KBM-7 (cell line): ENCODE measurements around the gene RIC8A.

Source experiments
- DNase-seq: peaks from one replicate; pipeline ENCODE4 v3.0.0-alpha.2; 2015
- in situ Hi-C: fragments of 300-500 bp; cut with MboI; formaldehyde crosslinking; loops from 2 replicates; pipeline ENCODE4 v1.14.3; 2020; ENCODE audit warnings: low sequenced_read_pairs, low pct_unique_long_range_greater_than_20kb, mixed read lengths

The RIC8A gene

DNA sequence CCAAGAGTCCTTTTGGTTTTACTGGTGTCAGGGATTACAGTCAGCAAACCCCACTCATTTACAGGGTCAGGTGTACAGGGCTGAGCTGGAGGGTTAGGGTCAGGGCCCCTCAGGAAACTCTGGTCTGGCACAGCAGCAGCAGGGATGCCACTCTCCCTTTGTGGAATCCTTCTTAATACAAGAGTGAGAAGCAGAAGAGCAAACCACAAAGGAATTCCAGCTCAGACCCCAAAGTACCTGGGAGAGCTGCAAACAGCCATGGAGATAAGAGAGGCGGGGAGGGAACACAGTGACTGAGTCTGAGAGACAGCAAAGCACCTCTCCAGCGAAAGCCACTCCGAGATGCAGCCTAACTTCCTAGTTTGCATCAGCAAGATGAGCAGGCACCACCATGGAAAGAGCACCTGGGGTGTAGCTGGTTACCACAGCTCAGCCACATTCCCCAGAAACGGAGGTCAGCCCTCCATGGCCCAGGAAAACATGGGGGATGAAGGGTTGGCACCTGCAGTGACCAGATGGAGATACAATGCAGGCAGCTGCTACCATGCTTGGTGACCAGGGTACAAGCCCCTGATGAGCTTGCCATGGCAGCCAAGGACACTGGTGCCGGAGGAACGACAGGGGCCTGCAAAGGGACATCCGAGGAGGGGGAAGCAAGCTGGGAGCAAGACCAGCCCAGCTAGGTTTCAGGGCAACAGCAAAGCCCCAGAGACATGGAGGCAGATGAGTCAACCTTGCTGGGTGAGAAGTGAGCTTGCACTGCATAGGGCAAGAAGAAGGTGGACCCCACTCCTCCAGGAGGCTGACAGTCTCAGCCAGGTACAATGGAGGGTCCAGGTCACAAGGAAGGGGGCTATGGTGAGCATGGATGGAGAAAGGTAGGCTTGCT lies 4.2 kb upstream of the RIC8A start:
- in situ Hi-C loops, result no loop called here
- DNase-seq, result no peak

DNA sequence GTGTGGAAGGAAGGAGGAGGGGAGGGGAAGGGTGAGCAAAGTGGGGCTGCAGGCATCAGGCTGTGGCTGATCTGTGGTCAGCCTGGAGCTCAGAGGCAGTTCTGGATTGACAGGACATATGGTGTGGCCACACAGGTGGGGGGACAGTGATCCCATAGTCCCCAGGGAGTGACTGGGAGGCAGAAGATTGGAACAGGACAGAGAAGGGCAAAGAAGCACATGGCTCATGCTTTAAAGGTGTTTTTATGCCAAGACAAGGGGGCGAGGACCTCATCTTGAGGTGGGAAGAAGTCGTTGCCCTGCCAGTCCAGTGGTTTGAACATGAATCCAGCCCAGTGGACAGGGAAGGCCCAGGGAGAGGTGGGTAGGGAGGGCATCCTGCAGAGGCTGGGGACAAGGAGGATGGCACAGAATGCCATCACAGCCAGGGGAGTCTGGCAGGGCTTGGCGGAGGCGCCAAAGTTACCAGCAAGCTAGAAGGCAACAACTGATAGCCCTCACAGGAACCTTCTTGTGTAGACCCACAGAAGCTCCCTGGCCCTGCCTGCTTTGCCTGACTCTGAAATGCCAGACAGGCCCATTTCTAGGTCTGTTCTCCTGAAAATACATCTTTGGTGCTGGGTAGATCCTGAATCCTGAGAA lies 3.4 kb upstream of the RIC8A start:
- no peak for DNase-seq
- in situ Hi-C loops, result no loop called here

- DNase-seq, result no peak
- in situ Hi-C loops, result no loop called here
These were observed 2.9 kb upstream of the RIC8A start for GRCh38 chr11:204587-205109.

GRCh38 chr11:205221-206001 lies 2.1 kb upstream of the RIC8A start:
- no peak for DNase-seq

GRCh38 chr11:206002-206384 lies 1.5 kb upstream of the RIC8A start:
- in situ Hi-C loops, result no loop called here
- no peak for DNase-seq

More at GRCh38 chr11:205221-206001, 2.1 kb upstream of the RIC8A start:
- in situ Hi-C loops, result no loop called here

DNA sequence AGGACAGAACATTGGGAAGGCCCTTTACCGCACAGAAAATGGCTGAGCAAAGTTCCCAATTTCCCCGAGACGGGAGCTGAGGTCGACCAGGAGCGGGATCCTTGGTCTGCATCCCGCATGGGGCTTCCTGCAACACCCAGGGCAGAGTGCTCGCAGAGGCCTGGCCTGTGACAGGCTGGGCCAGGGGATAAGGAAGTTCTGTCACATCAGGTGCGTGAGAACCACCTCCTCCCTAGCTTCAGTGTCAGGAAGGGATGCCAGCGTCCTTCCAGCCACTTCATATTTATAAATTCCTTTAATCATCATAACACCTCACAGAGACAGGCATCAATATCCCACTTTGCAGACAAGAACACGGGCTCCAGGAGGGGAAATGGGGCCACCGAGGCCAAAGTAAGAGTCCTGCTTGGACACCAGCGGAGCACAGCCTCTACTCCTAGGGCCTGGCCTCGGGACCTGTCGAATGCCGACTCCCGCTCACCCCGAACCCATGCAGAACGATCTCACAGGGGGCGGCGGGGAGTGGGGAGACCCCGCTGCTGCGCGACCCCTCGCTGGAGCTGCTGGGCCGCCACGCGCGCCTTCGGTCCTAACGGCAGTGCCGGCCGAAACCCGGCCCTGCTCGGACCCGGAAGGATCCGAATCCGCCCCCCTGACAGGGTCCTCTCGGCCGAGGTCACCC lies 841 bp upstream of the RIC8A start:
- in situ Hi-C loops, result no loop called here
- DNase-seq, result peak; percentile 61

- in situ Hi-C loops, result no loop called here
- DNase-seq, result no peak
These were observed 314 bp downstream of the RIC8A start for GRCh38 chr11:207863-208180.

DNA sequence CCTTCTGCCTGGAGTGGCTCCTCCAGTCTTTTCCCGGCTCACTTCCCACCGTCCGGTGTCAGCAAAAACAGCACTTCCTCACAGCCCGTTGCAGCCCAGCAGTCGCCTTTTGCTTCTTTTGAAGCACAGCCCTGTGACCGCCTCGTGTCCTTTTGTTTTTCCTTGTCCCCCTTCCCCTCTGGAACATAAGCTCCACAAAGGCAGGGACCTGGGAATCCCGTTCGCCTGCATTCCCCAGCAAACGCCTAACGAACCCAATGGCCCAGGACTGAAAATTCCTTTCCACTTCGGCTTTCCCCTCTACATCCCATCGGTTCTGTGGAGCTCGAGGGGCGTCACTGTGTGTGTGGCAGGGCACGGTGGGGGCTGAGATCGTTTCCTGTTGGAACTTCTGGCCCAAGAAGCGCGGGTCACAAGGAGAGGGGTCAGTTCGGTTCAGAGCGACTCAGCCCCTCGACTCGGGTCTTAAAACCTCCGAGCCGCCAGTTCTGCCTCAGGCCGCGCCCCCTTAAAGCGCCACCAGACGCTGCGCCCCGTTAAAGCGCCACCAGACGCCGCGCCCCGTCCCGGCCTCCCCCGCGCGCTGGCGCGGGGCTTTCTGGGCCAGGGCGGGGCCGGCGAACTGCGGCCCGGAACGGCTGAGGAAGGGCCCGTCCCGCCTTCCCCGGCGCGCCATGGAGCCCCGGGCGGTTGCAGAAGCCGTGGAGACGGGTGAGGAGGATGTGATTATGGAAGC lies 841 bp downstream of the RIC8A start:
- in situ Hi-C loops, result no loop called here
- peak; percentile 82 for DNase-seq

GRCh38 chr11:208917-209260 lies 1.4 kb downstream of the RIC8A start:
- no peak for DNase-seq
- in situ Hi-C loops, result no loop called here

- in situ Hi-C loops, result no loop called here
These were observed 2.0 kb downstream of the RIC8A start for GRCh38 chr11:209275-210121.

GRCh38 chr11:210122-210802 lies 2.8 kb downstream of the RIC8A start:
- in situ Hi-C loops, result no loop called here
- no peak for DNase-seq

More at GRCh38 chr11:209275-210121, 2.0 kb downstream of the RIC8A start:
- DNase-seq, result peak; percentile 29

GRCh38 chr11:210803-211180 lies 3.3 kb downstream of the RIC8A start:
- DNase-seq, result no peak
- in situ Hi-C loops, result no loop called here

GRCh38 chr11:211295-211694 lies 3.8 kb downstream of the RIC8A start:
- DNase-seq, result no peak
- in situ Hi-C loops, result no loop called here

GRCh38 chr11:211741-212140 lies 4.2 kb downstream of the RIC8A start:
- in situ Hi-C loops, result no loop called here

DNA sequence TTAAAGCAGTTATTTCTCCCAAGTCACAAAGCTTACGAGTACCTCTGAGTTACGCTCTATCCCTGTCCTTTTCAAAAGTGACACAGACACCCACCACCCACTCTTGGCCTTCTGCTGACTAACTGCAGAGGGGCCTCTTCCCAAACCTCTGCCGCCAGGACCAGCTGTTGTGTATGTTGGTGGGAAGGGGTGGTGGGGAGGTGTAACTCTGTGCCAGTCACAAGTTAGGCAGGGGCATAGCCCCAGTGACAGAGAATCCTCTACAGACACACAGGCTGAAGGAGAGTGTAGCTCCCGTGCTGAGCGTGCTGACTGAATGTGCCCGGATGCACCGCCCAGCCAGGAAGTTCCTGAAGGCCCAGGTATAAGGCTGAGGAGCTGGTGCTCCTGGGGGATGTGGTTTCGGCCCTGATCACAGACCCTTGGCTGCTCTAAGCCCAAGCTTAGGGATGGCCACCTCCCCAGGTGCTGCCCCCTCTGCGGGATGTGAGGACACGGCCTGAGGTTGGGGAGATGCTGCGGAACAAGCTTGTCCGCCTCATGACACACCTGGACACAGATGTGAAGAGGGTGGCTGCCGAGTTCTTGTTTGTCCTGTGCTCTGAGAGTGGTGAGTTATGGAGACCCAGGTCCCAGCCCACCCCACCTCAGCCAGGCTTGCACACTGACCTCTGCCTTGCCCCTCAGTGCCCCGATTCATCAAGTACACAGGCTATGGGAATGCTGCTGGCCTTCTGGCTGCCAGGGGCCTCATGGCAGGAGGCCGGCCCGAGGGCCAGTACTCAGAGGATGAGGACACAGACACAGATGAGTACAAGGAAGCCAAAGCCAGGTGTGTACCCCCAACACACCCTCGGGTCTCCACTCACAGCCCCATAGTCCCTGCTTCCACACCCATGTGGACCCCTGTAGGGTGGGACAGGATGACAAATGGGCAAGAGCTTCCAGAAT lies 4.9 kb downstream of the RIC8A start:
- in situ Hi-C loops, result no loop called here
- DNase-seq, result no peak

More at GRCh38 chr11:211741-212140, 4.2 kb downstream of the RIC8A start:
- DNase-seq, result no peak

DNA sequence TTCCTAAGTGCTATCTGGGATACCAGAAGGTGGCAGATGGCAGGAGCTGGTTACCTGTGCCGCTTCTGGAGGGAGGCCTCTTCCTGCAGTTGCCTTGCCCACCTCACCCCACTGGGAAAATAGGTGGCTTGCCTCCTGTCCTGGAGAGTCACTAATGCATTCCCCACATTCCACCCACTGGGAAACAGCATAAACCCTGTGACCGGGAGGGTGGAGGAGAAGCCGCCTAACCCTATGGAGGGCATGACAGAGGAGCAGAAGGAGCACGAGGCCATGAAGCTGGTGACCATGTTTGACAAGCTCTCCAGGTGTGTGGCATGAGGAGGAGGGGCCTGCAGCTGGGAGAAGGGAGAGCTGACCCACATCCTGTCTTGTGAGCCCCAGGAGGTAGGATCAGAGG lies 5.6 kb downstream of the RIC8A start:
- no peak for DNase-seq
- in situ Hi-C loops, result no loop called here
